ENCODE measurements around the gene ATP11B. TPM values are rescaled to one million over a fixed set of nuclear protein-coding genes. Genes with fewer than 3 reads are reported as not detected.

ATP11B gene
- total RNA-seq, 1 experiment from 2014 or later, result 84.0 TPM

DNA sequence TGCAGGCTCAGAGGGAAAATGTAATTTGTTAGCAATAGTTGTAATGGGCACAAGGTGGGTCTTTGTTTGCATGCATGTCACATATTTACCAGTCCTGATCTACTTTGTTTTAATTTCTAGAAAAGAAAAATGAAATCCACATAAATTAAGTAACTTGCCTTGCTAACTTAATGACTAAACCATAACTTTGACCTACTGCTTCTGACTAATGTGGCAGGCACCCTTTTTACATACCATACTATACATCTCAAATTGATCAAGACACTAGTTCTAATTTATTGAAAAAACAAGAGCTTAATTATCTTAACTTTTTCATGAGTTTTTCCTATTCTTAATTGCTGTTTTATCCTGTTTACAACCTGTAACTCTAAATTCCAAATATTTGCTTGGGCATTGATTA lies 93.2 kb downstream of the ATP11B start:
- intact Hi-C loops (cut with micrococcal nuclease; ENCODE audit: unreplicated experiment), result no loop called here
- TF ChIP-seq, protein P1, sequence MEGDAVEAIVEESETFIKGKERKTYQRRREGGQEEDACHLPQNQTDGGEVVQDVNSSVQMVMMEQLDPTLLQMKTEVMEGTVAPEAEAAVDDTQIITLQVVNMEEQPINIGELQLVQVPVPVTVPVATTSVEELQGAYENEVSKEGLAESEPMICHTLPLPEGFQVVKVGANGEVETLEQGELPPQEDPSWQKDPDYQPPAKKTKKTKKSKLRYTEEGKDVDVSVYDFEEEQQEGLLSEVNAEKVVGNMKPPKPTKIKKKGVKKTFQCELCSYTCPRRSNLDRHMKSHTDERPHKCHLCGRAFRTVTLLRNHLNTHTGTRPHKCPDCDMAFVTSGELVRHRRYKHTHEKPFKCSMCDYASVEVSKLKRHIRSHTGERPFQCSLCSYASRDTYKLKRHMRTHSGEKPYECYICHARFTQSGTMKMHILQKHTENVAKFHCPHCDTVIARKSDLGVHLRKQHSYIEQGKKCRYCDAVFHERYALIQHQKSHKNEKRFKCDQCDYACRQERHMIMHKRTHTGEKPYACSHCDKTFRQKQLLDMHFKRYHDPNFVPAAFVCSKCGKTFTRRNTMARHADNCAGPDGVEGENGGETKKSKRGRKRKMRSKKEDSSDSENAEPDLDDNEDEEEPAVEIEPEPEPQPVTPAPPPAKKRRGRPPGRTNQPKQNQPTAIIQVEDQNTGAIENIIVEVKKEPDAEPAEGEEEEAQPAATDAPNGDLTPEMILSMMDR (IDR thresholded peaks at IDR 0.05; ENCODE audit: unreplicated experiment), result no peak
- Mint-ChIP-seq H3K4me1 (ENCODE audit: low read depth, unreplicated experiment) (no peaks in the 10 kb centered on the region), H3K9me3 (ENCODE audit: low read depth, unreplicated experiment) (no peaks in the 10 kb centered on the region), H3K4me3 (ENCODE audit: low read depth, unreplicated experiment) (no peak overlapping the region), H3K27ac (ENCODE audit: unreplicated experiment) (no peak overlapping the region), H3K36me3 (ENCODE audit: insufficient read depth, unreplicated experiment) (no peaks in the 10 kb centered on the region), H3K27me3 (ENCODE audit: unreplicated experiment) (no peaks in the 10 kb centered on the region)
- CTCF ChIA-PET, result no interaction called here
- no TSS peak for BruUV-seq (replicated peaks)
- no peak for DNase-seq

DNA sequence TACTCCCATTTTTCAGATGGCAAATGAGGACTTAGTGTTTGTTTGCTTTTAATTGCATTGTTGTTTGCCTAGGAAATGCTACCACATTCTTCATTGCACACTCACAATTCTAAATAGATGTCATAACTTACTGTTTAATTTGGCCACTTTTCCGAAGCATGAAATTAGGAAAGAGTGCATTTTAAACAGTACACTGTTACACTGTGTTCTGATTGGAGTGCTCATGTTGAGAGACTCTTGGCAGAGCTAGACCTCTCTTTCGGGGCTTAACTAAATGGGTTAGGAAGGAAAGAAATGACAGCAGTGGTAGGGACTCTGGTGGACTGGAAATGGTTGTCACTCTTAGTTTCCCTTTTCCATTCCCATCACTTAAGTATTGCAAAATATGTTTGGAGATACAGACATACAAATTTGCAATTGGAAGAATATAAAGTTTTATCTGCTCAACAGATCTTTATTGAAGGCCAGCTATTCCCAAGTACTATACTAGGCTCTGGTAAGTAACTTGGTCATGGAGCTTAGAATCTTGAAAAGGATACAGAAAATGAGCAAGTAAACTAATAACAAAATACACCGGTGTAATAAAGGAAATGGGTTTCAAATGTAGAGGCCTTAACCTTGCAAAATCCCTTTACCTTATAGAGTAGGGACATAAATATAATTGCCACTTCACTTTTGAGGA lies 96.8 kb downstream of the ATP11B start:
- TF ChIP-seq, protein P1 (IDR thresholded peaks at IDR 0.05; ENCODE audit: unreplicated experiment), result no peak
- intact Hi-C loops (cut with micrococcal nuclease; ENCODE audit: unreplicated experiment), result no loop called here
- H3K27me3 Mint-ChIP-seq (ENCODE audit: unreplicated experiment), result no peaks in the 10 kb centered on the region
- H3K27ac Mint-ChIP-seq (ENCODE audit: unreplicated experiment), result no peak overlapping the region
- no TSS peak for BruUV-seq (replicated peaks)
- no peak for DNase-seq
- H3K4me3 Mint-ChIP-seq (ENCODE audit: low read depth, unreplicated experiment), result no peak overlapping the region
- CTCF ChIA-PET, result no interaction called here
- no peaks in the 10 kb centered on the region for H3K4me1 Mint-ChIP-seq (ENCODE audit: low read depth, unreplicated experiment)
- H3K9me3 Mint-ChIP-seq (ENCODE audit: low read depth, unreplicated experiment), result no peaks in the 10 kb centered on the region
- H3K36me3 Mint-ChIP-seq (ENCODE audit: insufficient read depth, unreplicated experiment), result no peaks in the 10 kb centered on the region

DNA sequence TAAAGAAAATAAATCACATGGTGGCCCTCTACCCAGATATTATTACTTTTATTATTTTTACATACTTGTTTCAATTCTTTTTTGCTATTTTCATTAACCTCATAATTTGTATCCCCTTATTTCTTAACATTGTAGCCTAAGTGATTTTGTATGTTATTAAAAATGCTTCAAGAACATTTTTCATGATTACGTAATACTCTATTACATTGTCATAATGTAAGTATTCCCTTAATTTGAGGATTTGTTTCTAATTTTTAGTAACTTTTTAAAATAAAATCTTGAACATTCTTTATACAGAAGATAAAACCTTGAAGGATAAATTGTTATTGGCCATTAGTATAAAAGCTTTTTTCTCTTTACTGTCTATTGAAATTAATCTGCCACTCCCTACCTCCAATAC lies 98.1 kb downstream of the ATP11B start:
- Mint-ChIP-seq H3K4me3 (ENCODE audit: low read depth, unreplicated experiment) (no peak overlapping the region), H3K4me1 (ENCODE audit: low read depth, unreplicated experiment) (no peaks in the 10 kb centered on the region), H3K9me3 (ENCODE audit: low read depth, unreplicated experiment) (no peaks in the 10 kb centered on the region), H3K27me3 (ENCODE audit: unreplicated experiment) (no peaks in the 10 kb centered on the region), H3K27ac (ENCODE audit: unreplicated experiment) (no peak overlapping the region), H3K36me3 (ENCODE audit: insufficient read depth, unreplicated experiment) (no peaks in the 10 kb centered on the region)
- CTCF ChIA-PET, result no interaction called here
- no TSS peak for BruUV-seq (replicated peaks)
- no peak for DNase-seq
- intact Hi-C loops (cut with micrococcal nuclease; ENCODE audit: unreplicated experiment), result no loop called here
- TF ChIP-seq, protein P1 (IDR thresholded peaks at IDR 0.05; ENCODE audit: unreplicated experiment), result no peak

DNA sequence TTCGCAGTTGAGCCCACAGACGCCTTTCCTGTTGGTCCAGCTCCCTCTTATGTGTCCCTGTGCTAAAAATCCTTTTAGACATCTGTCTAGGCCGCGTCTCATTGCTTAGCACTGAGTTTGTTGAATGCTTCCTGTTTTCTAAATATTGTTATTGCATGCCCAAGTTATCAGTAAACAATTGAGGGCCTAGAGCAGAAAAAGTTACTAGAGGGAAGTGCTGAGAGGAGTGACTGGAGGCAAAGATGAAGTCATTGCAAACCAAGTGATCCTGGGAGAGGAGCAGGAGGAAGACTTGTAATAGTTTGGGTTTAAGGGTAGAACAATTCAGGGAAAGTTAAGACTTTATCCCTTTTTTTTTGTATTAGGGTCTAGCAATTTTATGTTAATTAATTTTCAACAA lies 98.9 kb downstream of the ATP11B start:
- CTCF ChIA-PET, result no interaction called here
- Mint-ChIP-seq H3K27ac (ENCODE audit: unreplicated experiment) (no peak overlapping the region), H3K27me3 (ENCODE audit: unreplicated experiment) (no peaks in the 10 kb centered on the region), H3K36me3 (ENCODE audit: insufficient read depth, unreplicated experiment) (no peaks in the 10 kb centered on the region), H3K4me1 (ENCODE audit: low read depth, unreplicated experiment) (no peaks in the 10 kb centered on the region), H3K4me3 (ENCODE audit: low read depth, unreplicated experiment) (no peak overlapping the region), H3K9me3 (ENCODE audit: low read depth, unreplicated experiment) (no peaks in the 10 kb centered on the region)
- no TSS peak for BruUV-seq (replicated peaks)
- intact Hi-C loops (cut with micrococcal nuclease; ENCODE audit: unreplicated experiment), result no loop called here
- no peak for DNase-seq
- TF ChIP-seq, protein P1 (IDR thresholded peaks at IDR 0.05; ENCODE audit: unreplicated experiment), result no peak

Data from Calu3 (cell line).